CD4-positive, alpha-beta memory T cell (primary cell): ENCODE data around the gene ABL2. TPM values are rescaled to one million over a fixed set of nuclear protein-coding genes. Genes with fewer than 3 reads are reported as not detected.
A peak's percentile ranks its signal among the peaks of the same experiment; 100 is the strongest.

Source experiments
- CTCF ChIA-PET: fragments of 350-600 bp; sonication (Branson Sonifier 250); formaldehyde crosslinking; loops from one replicate; lab custom pipeline; 2021; ENCODE audit warnings: inconsistent platforms; ENCODE audit not compliant: partially characterized antibody; lab: Charles Lee
- POLR2A ChIA-PET: fragments of 350-600 bp; sonication (Branson Sonifier 250); formaldehyde crosslinking; loops from one replicate; lab custom pipeline; 2021; ENCODE audit not compliant: partially characterized antibody; lab: Charles Lee
- DNase-seq, 5 donors: peaks; one replicate each; pipeline versions ENCODE4 v3.0.0 to v3.0.0-alpha.2; 2020 to 2022; ENCODE audit warnings: mixed read lengths in 1 of 5
- H3K27ac ChIP-seq: one replicate; pipeline ENCODE4 v1.7.0; 2013; ENCODE audit warnings: low read depth, low read length
- H3K27me3 ChIP-seq: 2 replicates; pipeline ENCODE4 v1.7.0; 2013; ENCODE audit warnings: mild to moderate bottlenecking, low read length, moderate library complexity; ENCODE audit not compliant: insufficient read depth
- H3K36me3 ChIP-seq: 2 replicates; pipeline ENCODE4 v1.7.0; 2013; ENCODE audit warnings: mild to moderate bottlenecking, low read length, moderate library complexity; ENCODE audit not compliant: insufficient read depth
- H3K4me1 ChIP-seq: 2 replicates; pipeline ENCODE4 v1.7.0; 2013; ENCODE audit warnings: mild to moderate bottlenecking, low read length, moderate library complexity; ENCODE audit not compliant: insufficient read depth
- H3K4me3 ChIP-seq, 2 donors: one replicate each; pipeline ENCODE4 v1.7.0; 2013; ENCODE audit warnings: low read length in 2 of 2, mild to moderate bottlenecking in 1 of 2
- H3K9me3 ChIP-seq, 2 donors: one replicate each; pipeline ENCODE4 v1.7.0; 2013; ENCODE audit warnings: low read length in 2 of 2, control low read depth in 1 of 2; ENCODE audit not compliant: control insufficient read depth in 1 of 2
- H3K27ac Mint-ChIP-seq, 7 donors: one replicate each; pipeline ENCODE4 v1.8.0; 2020 to 2021; ENCODE audit warnings: mixed read lengths in 7 of 7, mild to moderate bottlenecking in 6 of 7, inconsistent platforms in 3 of 7, moderate library complexity in 3 of 7
- H3K27me3 Mint-ChIP-seq, 2 donors: one replicate each; pipeline ENCODE4 v1.8.0; 2020 to 2021; ENCODE audit warnings: mixed read lengths in 2 of 2
- H3K36me3 Mint-ChIP-seq, 2 donors: one replicate each; pipeline ENCODE4 v1.8.0; 2020 to 2021; ENCODE audit warnings: mixed read lengths in 2 of 2, inconsistent platforms in 1 of 2, mild to moderate bottlenecking in 1 of 2
- H3K4me1 Mint-ChIP-seq, 4 donors: one replicate each; pipeline ENCODE4 v1.8.0; 2020 to 2021; ENCODE audit warnings: mixed read lengths in 4 of 4, mild to moderate bottlenecking in 1 of 4
- H3K4me3 Mint-ChIP-seq, 8 donors: one replicate each; pipeline ENCODE4 v1.8.0; 2020 to 2021; ENCODE audit warnings: mixed read lengths in 8 of 8, mild to moderate bottlenecking in 7 of 8, moderate library complexity in 6 of 8, inconsistent platforms in 3 of 8
- H3K9me3 Mint-ChIP-seq, 8 donors: one replicate each; pipeline ENCODE4 v1.8.0; 2020 to 2021; ENCODE audit warnings: mixed read lengths in 8 of 8, mild to moderate bottlenecking in 5 of 8, inconsistent platforms in 3 of 8, moderate library complexity in 1 of 8
- intact Hi-C: fragments of 100-400 bp; cut with micrococcal nuclease; formaldehyde crosslinking; loops from one replicate; pipeline ENCODE4 v1.15.1; 2023
- polyA plus RNA-seq, 2 donors: library from polyadenylated mRNA; unstranded; fragments of 300-500 nt; fragmentation: Illumina TruSeq; gene quantifications; one replicate each; pipeline ENCODE4 v1.2.3, GENCODE V29; 2021
- total RNA-seq, 2 experiments: library from RNA; stranded (reverse); gene quantifications; one replicate each; pipeline ENCODE4 v1.2.3, GENCODE V29; 2021

Gene ABL2
- total and polyA plus RNA-seq, 4 experiments from 2014 or later, result 1.2 to 18.6 (median 9.5) TPM

- H3K27me3 Mint-ChIP-seq, result no peaks in the 10 kb centered on the region
- no peaks in the 10 kb centered on the region for H3K9me3 Mint-ChIP-seq
- Histone ChIP-seq H3K4me3 (no peak overlapping the region), H3K4me1 (no peaks in the 10 kb centered on the region), H3K27me3 (no peaks in the 10 kb centered on the region), H3K9me3 (no peaks in the 10 kb centered on the region), H3K27ac (no peak overlapping the region), H3K36me3 (peaks cover 16% of the 10 kb centered on the region)
- peak overlapping the region in 1 of 7 donors; percentile 37 for H3K27ac Mint-ChIP-seq
- H3K4me3 Mint-ChIP-seq, result no peak overlapping the region
- DNase-seq, result no peak
- intact Hi-C loops, result no loop called here
- peaks cover 0 to 5% (median 0%) of the 10 kb centered on the region in 4 donors for H3K4me1 Mint-ChIP-seq
- H3K36me3 Mint-ChIP-seq, result peaks cover 34 to 38% of the 10 kb centered on the region in 2 donors
- CTCF ChIA-PET, result interaction anchor here (0.6 to 8.5 kb wide), 9 partner anchors 10 to 249 kb away, joined by 3 to 114 read pairs (median 7); partner anchors contain the start of genes AXDND1 and SOAT1
- POLR2A ChIA-PET, result no interaction called here
Observed at GRCh38 chr1:179119513-179119912, 110.0 kb downstream of the ABL2 start.

- Mint-ChIP-seq H3K4me1 (peaks cover 0 to 3% (median 0%) of the 10 kb centered on the region in 4 donors), H3K27ac (no peak overlapping the region), H3K4me3 (no peak overlapping the region), H3K27me3 (no peaks in the 10 kb centered on the region), H3K9me3 (no peaks in the 10 kb centered on the region), H3K36me3 (peaks cover 38 to 45% of the 10 kb centered on the region in 2 donors)
- H3K4me1 ChIP-seq, result no peaks in the 10 kb centered on the region
- H3K4me3 ChIP-seq, result no peak overlapping the region
- intact Hi-C loops, result no loop called here
- peaks cover 27% of the 10 kb centered on the region for H3K36me3 ChIP-seq
- POLR2A ChIA-PET, result no interaction called here
- H3K27me3 ChIP-seq, result no peaks in the 10 kb centered on the region
- no peak overlapping the region for H3K27ac ChIP-seq
- H3K9me3 ChIP-seq, result no peaks in the 10 kb centered on the region
- no peak for DNase-seq
- CTCF ChIA-PET, result interaction anchor here (1.0 kb wide), 1 partner anchor 255 kb away, joined by 3 read pairs; no protein-coding TSS in a partner anchor
Observed at GRCh38 chr1:179115181-179115580, 114.3 kb downstream of the ABL2 start.

- Mint-ChIP-seq H3K9me3 (no peaks in the 10 kb centered on the region), H3K27ac (no peak overlapping the region), H3K4me1 (no peaks in the 10 kb centered on the region), H3K36me3 (peaks cover 37 to 44% of the 10 kb centered on the region in 2 donors), H3K27me3 (no peaks in the 10 kb centered on the region), H3K4me3 (no peak overlapping the region)
- Histone ChIP-seq H3K4me1 (no peaks in the 10 kb centered on the region), H3K27me3 (no peaks in the 10 kb centered on the region), H3K27ac (no peak overlapping the region), H3K36me3 (peaks cover 29% of the 10 kb centered on the region), H3K9me3 (no peaks in the 10 kb centered on the region), H3K4me3 (no peak overlapping the region)
- intact Hi-C loops, result no loop called here
- CTCF ChIA-PET, result no interaction called here
- DNase-seq, result no peak
- POLR2A ChIA-PET, result no interaction called here
Observed at GRCh38 chr1:179108644-179109043, 120.8 kb downstream of the ABL2 start.

- ChIA-PET CTCF (no interaction called here), POLR2A (no interaction called here)
- Mint-ChIP-seq H3K9me3 (no peaks in the 10 kb centered on the region), H3K27ac (no peak overlapping the region), H3K4me3 (no peak overlapping the region), H3K4me1 (no peaks in the 10 kb centered on the region), H3K27me3 (no peaks in the 10 kb centered on the region), H3K36me3 (peaks cover 37 to 44% of the 10 kb centered on the region in 2 donors)
- Histone ChIP-seq H3K4me3 (no peak overlapping the region), H3K27ac (no peak overlapping the region), H3K36me3 (peaks cover 29% of the 10 kb centered on the region), H3K27me3 (no peaks in the 10 kb centered on the region), H3K4me1 (no peaks in the 10 kb centered on the region), H3K9me3 (no peaks in the 10 kb centered on the region)
- DNase-seq, result no peak
- intact Hi-C loops, result no loop called here
Observed at GRCh38 chr1:179107706-179108629, 121.5 kb downstream of the ABL2 start.

- H3K36me3 Mint-ChIP-seq, result peaks cover 32 to 36% of the 10 kb centered on the region in 2 donors
- H3K27ac ChIP-seq, result no peak overlapping the region
- CTCF ChIA-PET, result interaction anchor here (1.0 to 2.5 kb wide), 6 partner anchors 16 to 266 kb away, joined by 3 to 8 read pairs (median 4); no protein-coding TSS in a partner anchor
- H3K36me3 ChIP-seq, result peaks cover 24% of the 10 kb centered on the region
- POLR2A ChIA-PET, result no interaction called here
- H3K27me3 ChIP-seq, result no peaks in the 10 kb centered on the region
- H3K4me1 Mint-ChIP-seq, result no peaks in the 10 kb centered on the region
- H3K4me1 ChIP-seq, result no peaks in the 10 kb centered on the region
- H3K9me3 ChIP-seq, result no peaks in the 10 kb centered on the region
- intact Hi-C loops, result no loop called here
- no peak overlapping the region for H3K4me3 ChIP-seq
- H3K4me3 Mint-ChIP-seq, result no peak overlapping the region
- no peaks in the 10 kb centered on the region for H3K9me3 Mint-ChIP-seq
- H3K27me3 Mint-ChIP-seq, result no peaks in the 10 kb centered on the region
- no peak for DNase-seq
- peak overlapping the region in 2 of 7 donors; percentile 53 to 73 for H3K27ac Mint-ChIP-seq
Observed at GRCh38 chr1:179105393-179105792, 124.1 kb downstream of the ABL2 start.

- intact Hi-C loops, result no loop called here
- Histone ChIP-seq H3K36me3 (peaks cover 18% of the 10 kb centered on the region), H3K4me3 (no peak overlapping the region), H3K9me3 (no peaks in the 10 kb centered on the region), H3K4me1 (no peaks in the 10 kb centered on the region), H3K27me3 (no peaks in the 10 kb centered on the region), H3K27ac (no peak overlapping the region)
- no peak for DNase-seq
- Mint-ChIP-seq H3K27ac (no peak overlapping the region), H3K27me3 (no peaks in the 10 kb centered on the region), H3K9me3 (no peaks in the 10 kb centered on the region), H3K36me3 (peaks cover 26 to 32% of the 10 kb centered on the region in 2 donors), H3K4me3 (no peak overlapping the region), H3K4me1 (no peaks in the 10 kb centered on the region)
- CTCF ChIA-PET, result interaction anchor here (1.0 to 2.5 kb wide), 6 partner anchors 16 to 267 kb away, joined by 3 to 8 read pairs (median 4); no protein-coding TSS in a partner anchor
- POLR2A ChIA-PET, result no interaction called here
Observed at GRCh38 chr1:179104611-179105250, 124.7 kb downstream of the ABL2 start.

GRCh38 chr1:179103999-179104398, 125.5 kb downstream of the ABL2 start:
- Histone ChIP-seq H3K4me1 (no peaks in the 10 kb centered on the region), H3K27ac (no peak overlapping the region), H3K9me3 (no peaks in the 10 kb centered on the region), H3K27me3 (no peaks in the 10 kb centered on the region), H3K4me3 (no peak overlapping the region), H3K36me3 (peaks cover 14% of the 10 kb centered on the region)
- intact Hi-C loops, result no loop called here
- POLR2A ChIA-PET, result no interaction called here
- H3K4me3 Mint-ChIP-seq, result no peak overlapping the region
- CTCF ChIA-PET, result no interaction called here
- no peaks in the 10 kb centered on the region for H3K27me3 Mint-ChIP-seq
- H3K9me3 Mint-ChIP-seq, result no peaks in the 10 kb centered on the region
- H3K36me3 Mint-ChIP-seq, result peaks cover 20 to 26% of the 10 kb centered on the region in 2 donors
- H3K4me1 Mint-ChIP-seq, result no peaks in the 10 kb centered on the region
- H3K27ac Mint-ChIP-seq, result no peak overlapping the region
- DNase-seq, result no peak
